Erythroblast (primary cell): ENCODE results near the gene VIPAS39.

ENCODE experiments used
- DNase-seq, 2 experiments: peaks; one replicate each; lab custom pipeline; 2025; lab: John Stamatoyannopoulos, UW
- GATA1 ChIP-seq: IDR thresholded peaks from 2 replicates; pipeline ENCODE4 v1.6.1; 2011; ENCODE audit warnings: low read depth, mild to moderate bottlenecking, control low read depth, low read length, moderate library complexity
- POLR2A ChIP-seq: IDR thresholded peaks from 2 replicates; pipeline ENCODE4 v1.6.1; 2011; ENCODE audit warnings: mild to moderate bottlenecking, low read length

The VIPAS39 gene

DNA sequence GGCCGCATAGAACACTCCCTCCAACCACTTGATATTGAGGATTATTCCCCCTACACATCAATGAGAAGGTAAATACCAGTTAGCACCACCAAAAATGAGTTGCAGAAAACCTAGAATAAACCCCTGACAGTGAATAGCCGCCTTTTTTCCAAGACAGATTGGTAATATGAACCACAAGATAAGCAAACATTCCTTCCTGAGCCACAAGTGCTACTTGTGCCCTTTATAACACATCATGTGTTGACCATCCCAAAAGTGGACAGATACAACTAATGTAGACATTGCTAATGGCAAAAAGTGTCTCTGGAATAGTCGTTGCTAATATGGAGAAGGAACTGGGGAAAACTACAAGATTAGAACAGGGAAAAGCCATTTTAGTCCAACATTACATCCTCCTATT is 51.3 kb downstream of the VIPAS39 start:
- no peak for DNase-seq

GRCh38 chr14:77403768-77404167 is 53.6 kb downstream of the VIPAS39 start:
- DNase-seq, result no peak
- no peak for TF ChIP-seq GATA1
- TF ChIP-seq POLR2A, result no peak

More for the DNA sequence above, 51.3 kb downstream of the VIPAS39 start:
- TF ChIP-seq GATA1 (no peak), POLR2A (no peak)

- TF ChIP-seq GATA1 (no peak), POLR2A (no peak)
These were observed 57.2 kb downstream of the VIPAS39 start for GRCh38 chr14:77400216-77400615.

GRCh38 chr14:77390188-77390587 is 67.2 kb downstream of the VIPAS39 start:
- TF ChIP-seq POLR2A, result no peak
- no peak for TF ChIP-seq GATA1
- DNase-seq, result peak in 1 of 2 experiments; percentile 44

More at GRCh38 chr14:77400216-77400615, 57.2 kb downstream of the VIPAS39 start:
- DNase-seq, result no peak

DNA sequence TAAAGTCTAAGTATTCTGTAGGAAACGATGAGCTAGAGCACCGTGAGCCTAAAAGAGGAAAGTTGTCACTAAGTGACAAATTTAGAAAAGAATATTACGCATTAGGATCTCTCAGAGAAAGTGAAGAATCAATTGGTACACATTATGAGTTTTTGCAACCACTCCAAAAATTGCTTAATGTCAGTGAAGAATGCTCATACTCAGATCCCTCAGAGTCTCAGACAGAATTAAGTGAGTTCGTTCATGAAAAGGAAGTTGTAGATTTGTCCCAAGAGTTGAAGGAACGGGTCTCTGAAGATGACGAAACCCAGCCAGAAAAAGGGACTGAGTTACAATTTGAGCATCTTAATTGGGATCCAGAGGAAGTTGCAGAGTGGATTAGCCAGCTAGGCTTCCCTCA is 78.7 kb downstream of the VIPAS39 start:
- TF ChIP-seq GATA1, result no peak
- TF ChIP-seq POLR2A, result no peak
- DNase-seq, result no peak

GRCh38 chr14:77377502-77377844 is 79.9 kb downstream of the VIPAS39 start:
- DNase-seq, result no peak
- TF ChIP-seq GATA1 (no peak), POLR2A (no peak)

DNA sequence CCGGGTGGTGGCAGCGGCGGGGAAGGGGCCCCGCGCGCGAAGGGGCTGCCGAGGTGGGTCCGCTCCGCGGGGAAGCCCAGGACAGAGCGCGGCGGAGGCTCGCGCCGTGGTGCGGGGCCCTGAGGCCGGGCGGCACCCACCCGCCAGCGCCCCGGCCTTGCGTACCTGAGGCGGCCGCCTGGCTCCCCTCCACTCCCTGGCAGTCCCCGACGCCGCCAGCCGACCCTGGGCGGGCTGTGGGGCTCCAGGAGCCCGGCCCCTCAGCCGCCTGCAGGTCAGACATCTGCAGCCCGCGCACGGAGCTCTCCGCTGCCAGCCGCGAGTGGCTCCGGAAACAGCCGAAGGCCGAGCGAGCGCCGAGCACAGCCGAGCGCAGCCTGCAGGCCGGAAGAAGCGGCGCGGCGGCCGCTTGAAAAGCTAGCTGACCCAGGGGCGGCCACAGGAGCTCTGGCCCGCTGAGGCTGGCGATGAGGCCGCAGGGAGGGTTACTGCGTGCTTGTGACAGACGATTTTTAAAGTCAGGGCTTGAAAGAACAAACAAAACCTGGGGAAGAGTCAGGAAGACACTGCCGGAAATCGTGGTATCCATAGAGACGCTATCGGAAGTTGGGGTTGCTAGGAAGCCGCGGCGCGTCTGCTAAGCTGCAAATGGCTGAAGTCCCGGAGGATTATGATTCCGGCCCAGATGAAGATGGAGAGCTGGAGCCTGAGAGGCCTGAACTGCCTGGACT is 80.5 kb downstream of the VIPAS39 start, which contains the start of the genes SAMD15 and TMED8:
Gene SAMD15, plus strand, starts transcription at position 609 of the 731 bp plus-strand sequence. Its CDS starts 40 bp downstream, at position 649.
Gene TMED8, minus strand, starts transcription at position 324 of the 731 bp plus-strand sequence. Its CDS starts 41 bp downstream, at position 283.
- DNase-seq, result peak; percentile 88 to 92
- no peak for TF ChIP-seq GATA1
- TF ChIP-seq POLR2A, result peak; percentile 49
